GM19395 (cell line): Measurements from ENCODE around the gene MLANA.

Experiments used
- ATAC-seq: cut with Tn5 transposase; IDR thresholded peaks from one replicate; pipeline ENCODE4 v1.9.1; 2021; ENCODE audit warnings: mild to moderate bottlenecking, moderate library complexity; ENCODE audit not compliant: unreplicated experiment

The MLANA gene

DNA sequence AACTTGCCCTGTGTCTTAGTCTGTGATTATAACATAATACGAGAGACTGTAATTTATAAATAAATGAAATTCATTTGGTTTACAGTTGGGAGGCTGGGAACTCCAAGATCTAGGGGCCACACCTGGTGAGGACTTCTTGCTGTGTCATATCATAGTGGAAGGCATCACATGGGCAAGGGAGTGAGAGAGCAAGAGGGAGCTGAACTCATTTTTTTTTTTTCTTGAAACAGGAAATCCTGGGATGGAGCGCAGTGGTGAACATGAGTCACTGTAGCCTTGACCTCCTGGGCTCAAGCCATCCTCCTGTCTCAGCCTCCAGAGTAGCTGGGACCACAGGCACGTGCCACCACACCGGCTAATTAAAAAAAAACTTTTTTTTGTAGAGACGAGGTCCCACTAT is 7.2 kb downstream of the MLANA start:
- ATAC-seq = no peak

GRCh38 chr9:5899292-5899691 is 8.6 kb downstream of the MLANA start:
- ATAC-seq = no peak

- no peak for ATAC-seq
These were observed 9.9 kb downstream of the MLANA start for GRCh38 chr9:5900622-5901021.

DNA sequence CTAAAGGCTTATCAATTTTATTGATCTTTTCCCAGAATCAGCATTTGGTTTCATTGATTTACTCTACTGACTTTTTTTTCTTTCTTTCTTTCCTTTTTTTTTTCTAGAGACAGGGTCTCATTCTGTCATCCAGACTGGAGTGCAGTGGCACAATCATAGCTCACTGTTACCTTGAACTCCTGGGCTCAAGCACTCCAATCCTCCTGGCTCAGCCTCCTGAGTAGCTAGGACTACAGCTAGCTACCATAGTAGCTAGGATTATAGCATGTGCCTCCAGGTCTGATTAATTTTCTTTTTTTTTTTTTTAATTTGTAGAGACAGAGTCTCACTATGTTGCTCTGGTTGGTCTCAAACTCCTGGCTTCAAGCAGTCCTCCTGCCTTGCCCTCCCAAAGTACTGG is 11.7 kb downstream of the MLANA start:
- ATAC-seq = no peak

DNA sequence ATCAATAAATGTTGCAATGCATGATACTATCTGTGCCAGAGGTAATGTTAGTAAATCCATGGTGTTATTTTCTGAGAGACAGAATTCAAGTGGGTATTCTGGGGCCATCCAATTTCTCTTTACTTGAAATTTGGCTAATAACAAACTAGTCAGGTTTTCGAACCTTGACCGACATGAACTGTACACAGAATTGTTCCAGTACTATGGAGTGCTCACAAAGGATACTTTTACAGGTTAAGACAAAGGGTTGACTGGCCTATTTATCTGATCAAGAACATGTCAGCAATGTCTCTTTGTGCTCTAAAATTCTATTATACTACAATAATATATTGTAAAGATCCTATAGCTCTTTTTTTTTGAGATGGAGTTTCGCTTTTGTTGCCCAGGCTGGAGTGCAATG is 18.2 kb downstream of the MLANA start:
- no peak for ATAC-seq

DNA sequence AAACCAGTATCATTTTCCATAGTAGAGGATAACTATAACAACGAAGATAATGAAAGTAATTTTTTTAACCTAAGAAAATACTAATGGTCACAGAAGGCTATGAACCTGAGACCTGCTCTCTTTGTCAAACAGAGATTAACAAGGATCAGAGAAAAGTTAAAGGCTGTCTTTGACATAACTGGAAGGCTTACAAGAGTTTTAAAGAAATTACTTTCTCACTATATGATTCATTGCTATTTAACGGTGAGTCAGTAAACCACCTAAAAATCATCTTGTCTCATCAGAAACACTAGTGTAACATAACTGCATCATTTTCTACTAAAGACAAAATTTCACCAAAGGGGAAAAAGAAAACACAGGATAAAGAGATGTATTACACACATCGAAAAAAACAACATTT is 19.3 kb downstream of the MLANA start:
- no peak for ATAC-seq

DNA sequence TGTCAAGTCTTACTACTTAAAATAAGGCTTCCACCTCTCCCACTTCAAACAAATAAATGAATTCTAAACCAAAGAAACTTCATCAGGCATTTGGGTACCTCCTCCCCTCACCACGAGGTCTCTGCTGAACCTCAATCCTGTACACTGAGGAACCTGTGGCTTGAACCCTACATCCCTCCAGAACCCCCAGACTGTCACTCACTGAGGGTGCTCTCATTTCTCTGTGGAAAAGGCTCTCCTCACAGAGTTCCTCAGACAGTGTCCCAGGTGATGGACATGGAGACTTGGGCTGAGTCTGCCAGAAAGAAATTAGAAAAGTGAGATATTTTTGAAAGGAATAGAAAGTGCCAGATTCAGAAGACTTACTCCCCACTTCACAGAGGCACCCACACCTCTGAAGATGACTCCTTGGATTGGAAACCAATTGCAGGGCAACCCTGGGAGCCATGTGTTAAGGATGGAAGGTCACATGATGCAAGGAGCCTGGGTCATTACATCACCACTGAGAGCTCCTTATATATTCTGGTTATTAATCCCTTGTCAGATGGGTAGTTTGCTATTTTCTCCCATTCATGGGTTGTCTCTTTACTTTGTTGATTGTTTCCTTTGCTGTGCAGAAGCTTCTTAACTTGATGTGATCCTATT is 19.8 kb downstream of the MLANA start:
- no peak for ATAC-seq

- no peak for ATAC-seq
These were observed 24.7 kb downstream of the MLANA start for GRCh38 chr9:5915438-5915837.

DNA sequence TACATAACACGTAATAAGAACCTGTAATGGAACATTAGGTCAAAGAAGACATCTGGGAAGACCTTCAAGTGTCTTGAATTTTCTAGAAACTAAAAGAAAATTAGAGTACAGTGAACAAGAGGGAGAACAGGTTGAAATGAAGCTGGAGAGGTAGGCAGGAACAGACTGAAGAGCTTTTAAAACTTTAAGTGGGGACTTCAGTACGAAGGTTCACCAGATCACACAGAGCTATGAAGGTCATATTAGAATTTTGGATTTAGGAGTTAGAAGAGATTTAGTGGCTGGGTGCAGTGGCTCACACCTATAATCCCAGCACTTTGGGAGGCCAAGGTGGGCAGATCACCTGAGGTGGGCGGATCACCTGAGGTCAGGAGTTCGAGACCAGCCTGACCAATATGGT is 26.6 kb downstream of the MLANA start:
- no peak for ATAC-seq

GRCh38 chr9:5917888-5918287 is 27.2 kb downstream of the MLANA start:
- no peak for ATAC-seq

DNA sequence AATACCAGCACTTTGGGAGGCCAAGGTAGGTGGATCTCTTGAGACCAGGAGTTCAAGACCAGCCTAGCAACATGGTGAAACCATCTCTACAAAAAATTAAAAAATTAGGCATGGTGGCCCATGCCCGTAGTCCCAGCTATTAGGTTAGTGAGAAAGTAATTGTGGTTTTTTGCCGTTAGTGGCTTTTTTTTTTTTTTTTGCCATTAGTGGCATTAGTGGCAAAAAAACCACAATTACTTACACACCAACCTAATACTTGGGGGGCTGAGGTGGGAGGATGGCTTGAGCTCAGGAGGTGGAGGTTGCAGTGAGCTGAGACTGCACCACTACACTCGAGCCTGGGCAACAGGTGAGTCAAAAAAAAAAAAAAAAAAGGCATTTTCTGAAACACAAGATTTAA is 27.8 kb downstream of the MLANA start:
- ATAC-seq = no peak

GRCh38 chr9:5920860-5921328 is 30.2 kb downstream of the MLANA start:
- peak; percentile 94 for ATAC-seq

- peak; percentile 54 for ATAC-seq
These were observed 31.5 kb downstream of the MLANA start for GRCh38 chr9:5922192-5922591.

DNA sequence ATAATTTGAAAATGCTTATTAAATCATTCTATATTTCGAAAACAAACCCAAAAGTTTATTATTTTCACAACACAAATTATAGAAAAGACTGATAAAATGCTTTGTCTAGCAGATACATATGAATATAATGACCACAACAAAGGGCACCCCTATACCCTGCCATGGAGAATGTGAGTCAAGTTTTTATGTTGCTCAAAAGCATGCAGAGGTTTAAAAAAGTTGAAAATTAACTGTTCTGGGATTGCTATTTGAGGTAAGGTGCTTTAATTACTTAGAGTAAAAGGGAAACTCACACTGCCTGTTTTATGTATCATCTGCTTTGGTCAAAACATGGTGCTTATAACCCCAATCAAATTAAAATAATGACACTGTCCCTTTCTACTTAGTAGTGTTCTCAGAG is 41.0 kb downstream of the MLANA start:
- ATAC-seq = no peak

DNA sequence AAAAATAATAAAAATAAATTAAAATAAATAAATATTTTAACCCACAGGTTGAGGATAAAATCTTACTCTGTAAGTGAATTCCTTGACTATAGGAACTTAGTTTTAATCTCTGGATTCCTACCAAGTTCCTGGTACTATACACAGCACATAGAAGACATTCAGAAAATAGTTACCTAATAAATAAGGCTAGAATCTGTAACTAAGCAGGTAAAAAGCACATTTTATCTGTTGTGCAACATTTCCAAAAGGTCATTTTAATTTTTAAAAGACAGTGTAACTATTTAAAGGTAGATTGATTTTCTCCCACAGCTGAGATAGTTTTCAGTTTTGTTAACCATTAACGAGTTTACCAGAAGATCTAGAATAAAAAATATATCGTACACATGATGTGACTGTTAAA is 47.8 kb downstream of the MLANA start:
- no peak for ATAC-seq

GRCh38 chr9:5939530-5939929 is 48.8 kb downstream of the MLANA start:
- ATAC-seq = no peak

DNA sequence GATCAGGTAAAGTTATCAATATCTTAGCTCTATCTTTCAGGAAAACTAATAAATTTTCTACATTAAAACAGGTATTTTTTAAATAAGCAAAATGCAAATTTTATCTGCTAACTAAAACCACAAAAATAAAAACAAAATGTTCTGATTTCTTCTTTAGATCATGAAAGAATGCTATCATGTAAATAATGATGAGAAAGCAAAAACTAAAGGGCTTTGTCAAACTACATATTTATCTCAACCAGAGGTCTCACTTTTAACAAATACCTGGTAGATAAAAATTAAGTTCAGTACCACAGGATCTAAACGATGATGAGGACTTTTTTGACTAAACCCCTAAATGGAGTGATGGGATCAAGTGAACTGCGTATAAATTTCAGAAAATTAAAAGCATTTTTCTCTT is 50.5 kb downstream of the MLANA start:
- no peak for ATAC-seq

DNA sequence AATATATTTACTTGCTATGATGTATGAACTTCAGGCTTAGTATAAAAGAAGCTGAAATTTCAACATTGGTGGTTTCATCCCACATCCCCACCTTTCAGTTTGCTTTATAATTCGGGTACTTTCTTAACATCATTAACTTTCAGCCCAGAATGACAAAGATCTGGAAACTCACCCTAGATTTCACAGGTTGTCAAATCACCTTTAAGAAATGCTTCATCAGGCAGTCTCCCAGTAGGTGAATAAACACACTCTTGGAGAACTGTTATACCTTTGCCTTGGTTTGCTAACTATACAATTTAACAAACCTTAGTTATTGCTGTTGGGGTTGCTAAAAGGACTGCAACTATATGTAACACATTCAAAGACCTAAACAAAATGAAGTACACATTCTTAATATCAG is 54.4 kb downstream of the MLANA start:
- ATAC-seq = no peak

GRCh38 chr9:5947912-5948311 is 57.2 kb downstream of the MLANA start:
- no peak for ATAC-seq

GRCh38 chr9:5949103-5949699 is 58.5 kb downstream of the MLANA start:
- ATAC-seq = peak; percentile 79

DNA sequence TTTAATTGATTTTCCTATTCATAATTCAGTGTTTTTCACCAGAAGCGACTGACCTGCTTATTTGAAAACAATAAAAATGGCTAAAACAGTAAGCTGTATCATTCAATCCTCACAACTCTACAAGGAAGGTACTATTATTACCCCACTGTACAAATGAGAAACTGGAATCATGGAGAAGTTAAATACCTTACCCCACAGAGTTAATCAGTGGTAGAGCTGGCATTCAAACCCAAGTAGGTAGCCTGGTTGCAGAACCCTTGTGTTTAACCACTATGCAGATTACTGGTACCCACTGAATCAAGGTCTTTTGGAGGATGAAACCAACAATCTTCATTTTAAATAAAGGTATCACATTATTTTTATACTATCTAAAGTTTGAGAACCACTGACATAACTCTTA is 59.6 kb downstream of the MLANA start:
- ATAC-seq = no peak

- no peak for ATAC-seq
These were observed 61.1 kb downstream of the MLANA start for GRCh38 chr9:5951686-5952211.
